ENCODE results near the gene SRI. TPM values are rescaled to one million over a fixed set of nuclear protein-coding genes. Genes with fewer than 3 reads are reported as not detected.

The SRI gene
- total and polyA plus RNA-seq, 7 donors: 38.1 to 2,603 (median 80.9) TPM

GRCh38 chr7:88212918-88213317, 6.9 kb downstream of the SRI start:
- intact Hi-C loops (cut with DNase I): no loop called here
- no peaks in the 10 kb centered on the region for H3K27me3 ChIP-seq
- peaks cover 0 to 5% (median 1%) of the 10 kb centered on the region in 4 donors for H3K4me1 ChIP-seq
- H3K9me3 ChIP-seq: no peaks in the 10 kb centered on the region
- H3K36me3 ChIP-seq: peaks cover 7 to 81% (median 26%) of the 10 kb centered on the region in 4 donors
- H3K4me3 ChIP-seq: no peak overlapping the region
- TF ChIP-seq POLR2A (IDR thresholded peaks at IDR 0.05): no peak
- TF ChIP-seq EP300 (IDR thresholded peaks at IDR 0.05): no peak
- no peak for TF ChIP-seq CTCF (IDR thresholded peaks at IDR 0.05)
- no peak for TF ChIP-seq POLR2AphosphoS5 (IDR thresholded peaks at IDR 0.05)
- H3K27ac ChIP-seq: no peak overlapping the region
- 98 to 99% methylated on average over 1 of the region's 1 CpG for WGBS, 2 donors
- no peak for DNase-seq

GRCh38 chr7:88208521-88208920, 11.3 kb downstream of the SRI start:
- no peak overlapping the region for H3K27ac ChIP-seq
- 54 to 83% methylated on average over 3 of the region's 3 CpGs for WGBS, 2 donors
- no peak overlapping the region for H3K4me3 ChIP-seq
- no peaks in the 10 kb centered on the region for H3K9me3 ChIP-seq
- no peaks in the 10 kb centered on the region for H3K27me3 ChIP-seq
- TF ChIP-seq POLR2A (IDR thresholded peaks at IDR 0.05): no peak
- TF ChIP-seq CTCF (IDR thresholded peaks at IDR 0.05): no peak
- intact Hi-C loops (cut with DNase I): no loop called here
- no peaks in the 10 kb centered on the region for H3K4me1 ChIP-seq
- DNase-seq: no peak
- H3K36me3 ChIP-seq: peaks cover 7 to 90% (median 35%) of the 10 kb centered on the region in 4 donors

- TF ChIP-seq CTCF (IDR thresholded peaks at IDR 0.05) (no peak), EP300 (IDR thresholded peaks at IDR 0.05) (no peak)
- H3K27ac ChIP-seq: no peak overlapping the region
- H3K9me3 ChIP-seq: no peaks in the 10 kb centered on the region
- no peaks in the 10 kb centered on the region for H3K4me1 ChIP-seq
- H3K27me3 ChIP-seq: no peaks in the 10 kb centered on the region
- WGBS, 2 donors: 14 to 55% methylated on average over 4 of the region's 4 CpGs
- no peak overlapping the region for H3K4me3 ChIP-seq
- intact Hi-C loops (cut with DNase I): no loop called here
- DNase-seq: no peak
- peaks cover 7 to 92% (median 32%) of the 10 kb centered on the region in 4 donors for H3K36me3 ChIP-seq
These were observed 13.6 kb downstream of the SRI start for GRCh38 chr7:88206254-88206653.

GRCh38 chr7:88205179-88205578, 14.7 kb downstream of the SRI start:
- Histone ChIP-seq H3K27me3 (no peaks in the 10 kb centered on the region), H3K27ac (no peak overlapping the region), H3K4me3 (no peak overlapping the region), H3K36me3 (peaks cover 7 to 83% (median 32%) of the 10 kb centered on the region in 4 donors), H3K9me3 (no peaks in the 10 kb centered on the region), H3K4me1 (no peaks in the 10 kb centered on the region)
- intact Hi-C loops (cut with DNase I): no loop called here
- DNase-seq: no peak
- TF ChIP-seq POLR2AphosphoS5 (IDR thresholded peaks at IDR 0.05): no peak
- no peak for TF ChIP-seq CTCF (IDR thresholded peaks at IDR 0.05)
- TF ChIP-seq POLR2A (IDR thresholded peaks at IDR 0.05): no peak
- TF ChIP-seq EP300 (IDR thresholded peaks at IDR 0.05): no peak

- 82 to 93% methylated on average over 3 of the region's 3 CpGs for WGBS, 2 donors
- H3K4me1 ChIP-seq: no peaks in the 10 kb centered on the region
- peaks cover 4 to 77% (median 29%) of the 10 kb centered on the region in 4 donors for H3K36me3 ChIP-seq
- H3K9me3 ChIP-seq: no peaks in the 10 kb centered on the region
- TF ChIP-seq POLR2AphosphoS5 (IDR thresholded peaks at IDR 0.05) (no peak), CTCF (IDR thresholded peaks at IDR 0.05) (no peak), EP300 (IDR thresholded peaks at IDR 0.05) (no peak), POLR2A (IDR thresholded peaks at IDR 0.05) (no peak)
- H3K4me3 ChIP-seq: no peak overlapping the region
- DNase-seq: no peak
- H3K27ac ChIP-seq: no peak overlapping the region
- intact Hi-C loops (cut with DNase I): no loop called here
- no peaks in the 10 kb centered on the region for H3K27me3 ChIP-seq
These were observed 15.2 kb downstream of the SRI start for GRCh38 chr7:88204525-88205110.

All from sigmoid colon (tissue), 7 donors.